T-cell (primary cell): ENCODE data around the gene DST. TPM values are rescaled to one million over a fixed set of nuclear protein-coding genes. Genes with fewer than 3 reads are reported as not detected.

Experiments used
- ATAC-seq, 4 experiments: fragments of 200-7000 bp in 3 of 4; fragments of 150-1000 bp in 1 of 4; cut with Tn5 transposase; replicated peaks in 1 of 4; 1 replicate in 3 of 4; 2 replicates in 1 of 4; pipeline ENCODE4 v1.10.0; 2021; ENCODE audit warnings: moderate library complexity in 3 of 4, mild to moderate bottlenecking in 2 of 4, moderate number of reproducible peaks in 1 of 4
- CTCF ChIA-PET, 2 donors: fragments of 300-600 bp; sonication (Branson Sonifier 250); formaldehyde crosslinking; loops; one replicate each; lab custom pipeline; 2022; ENCODE audit warnings: antibody characterized with exemption in 2 of 2; lab: Charles Lee
- POLR2A ChIA-PET, 2 donors: fragments of 300-600 bp; sonication (Branson Sonifier 250); formaldehyde crosslinking; loops; one replicate each; lab custom pipeline; 2022; ENCODE audit warnings: antibody characterized with exemption in 2 of 2; lab: Charles Lee
- DNase-seq, 35 experiments: peaks; one replicate each; pipeline versions ENCODE4 v3.0.0 to v3.0.0-alpha.2; 2013 to 2023
- H3K27ac ChIP-seq: one replicate; pipeline ENCODE4 v1.5.1; 2013; ENCODE audit warnings: low read length
- H3K27me3 ChIP-seq, 2 experiments: replicated peaks in 1 of 2; 1 replicate in 1 of 2; 2 replicates in 1 of 2; pipeline versions ENCODE4 v1.6.1 to v1.7.0; 2013; ENCODE audit warnings: low read length in 1 of 2, mixed read lengths in 1 of 2; ENCODE audit not compliant: control insufficient read depth in 2 of 2, insufficient read depth in 2 of 2; ENCODE audit errors: extremely low read depth in 1 of 2
- H3K36me3 ChIP-seq, 2 donors: 1 replicate in 1 of 2; 2 replicates in 1 of 2; pipeline versions ENCODE4 v1.6.1 to v1.7.0; 2013; ENCODE audit warnings: low read length in 1 of 2; ENCODE audit not compliant: control insufficient read depth in 2 of 2, insufficient read depth in 1 of 2; ENCODE audit errors: extremely low read depth in 1 of 2
- H3K4me1 ChIP-seq, 2 experiments: 1 replicate in 1 of 2; 2 replicates in 1 of 2; pipeline versions ENCODE4 v1.6.1 to v1.7.0; 2013; ENCODE audit warnings: low read length in 2 of 2, mixed read lengths in 1 of 2; ENCODE audit not compliant: insufficient read depth in 2 of 2, control insufficient read depth in 1 of 2; ENCODE audit errors: extremely low read depth in 1 of 2
- H3K4me3 ChIP-seq, 2 donors: 1 replicate in 1 of 2; 2 replicates in 1 of 2; pipeline versions ENCODE4 v1.5.1 to v1.7.0; 2013; ENCODE audit warnings: mild to moderate bottlenecking in 2 of 2, low read length in 1 of 2, moderate library complexity in 1 of 2; ENCODE audit not compliant: control insufficient read depth in 1 of 2; ENCODE audit errors: extremely low read depth in 1 of 2
- H3K9me3 ChIP-seq: 2 replicates; pipeline ENCODE4 v1.7.0; 2013
- H3K27ac Mint-ChIP-seq, 2 donors: one replicate each; pipeline ENCODE4 v1.8.0; 2020 to 2021; ENCODE audit warnings: mild to moderate bottlenecking in 2 of 2, mixed read lengths in 2 of 2
- H3K27me3 Mint-ChIP-seq, 2 donors: one replicate each; pipeline ENCODE4 v1.8.0; 2021 to 2022; ENCODE audit warnings: mixed read lengths in 2 of 2
- H3K36me3 Mint-ChIP-seq: one replicate; pipeline ENCODE4 v1.8.0; 2021; ENCODE audit warnings: mixed read lengths
- H3K4me1 Mint-ChIP-seq, 3 donors: one replicate each; pipeline ENCODE4 v1.8.0; 2020 to 2022; ENCODE audit warnings: mixed read lengths in 3 of 3, mild to moderate bottlenecking in 1 of 3
- H3K4me3 Mint-ChIP-seq, 3 donors: one replicate each; pipeline ENCODE4 v1.8.0; 2020 to 2022; ENCODE audit warnings: mild to moderate bottlenecking in 3 of 3, mixed read lengths in 3 of 3, moderate library complexity in 3 of 3
- H3K9me3 Mint-ChIP-seq, 3 donors: one replicate each; pipeline ENCODE4 v1.8.0; 2020 to 2022; ENCODE audit warnings: mixed read lengths in 3 of 3
- WGBS: methylation state at CpG from one replicate; pipeline ENCODE4 v1.1.5; 2013; ENCODE audit warnings: missing lambda C conversion rate; ENCODE audit not compliant: insufficient coverage; 5-methylcytosine and 5-hydroxymethylcytosine counted together
- total RNA-seq, 35 experiments: library from RNA in 6 of 35; stranded (reverse) in 6 of 35; fragments of 120-200 nt in 1 of 35; gene quantifications; one replicate each; pipeline versions ENCODE4 v1.2.1 to v1.2.4 and lab custom pipeline; 2013 to 2026

The DST gene
- total RNA-seq, 5 donors from 2014 or later (not counting 1 experiment from before 2014, with no cell fraction given) = 3.1 to 12.1 (median 7.4) TPM

- Histone ChIP-seq H3K27ac (no peak overlapping the region), H3K4me3 (no peak overlapping the region), H3K9me3 (no peaks in the 10 kb centered on the region), H3K36me3 (no peaks in the 10 kb centered on the region), H3K4me1 (no peaks in the 10 kb centered on the region), H3K27me3 (no peaks in the 10 kb centered on the region)
- H3K4me1 Mint-ChIP-seq = no peaks in the 10 kb centered on the region
- no peak overlapping the region for H3K27ac Mint-ChIP-seq
- H3K9me3 Mint-ChIP-seq = no peaks in the 10 kb centered on the region
- no CpG with 5 or more reads among the region's 1 CpG for WGBS
- DNase-seq (no peak), ATAC-seq (no peak)
- H3K27me3 Mint-ChIP-seq = no peaks in the 10 kb centered on the region
- ChIA-PET POLR2A (no interaction called here), CTCF (no interaction called here)
- no peaks in the 10 kb centered on the region for H3K36me3 Mint-ChIP-seq
- no peak overlapping the region for H3K4me3 Mint-ChIP-seq
Observed at GRCh38 chr6:56624728-56625069, 18.0 kb downstream of the DST start.

GRCh38 chr6:56624046-56624727 is 18.5 kb downstream of the DST start:
- Histone ChIP-seq H3K9me3 (no peaks in the 10 kb centered on the region), H3K4me3 (no peak overlapping the region), H3K27ac (no peak overlapping the region), H3K36me3 (no peaks in the 10 kb centered on the region), H3K4me1 (no peaks in the 10 kb centered on the region), H3K27me3 (no peaks in the 10 kb centered on the region)
- no peak overlapping the region for H3K4me3 Mint-ChIP-seq
- no peak for DNase-seq
- H3K4me1 Mint-ChIP-seq = no peaks in the 10 kb centered on the region
- H3K27ac Mint-ChIP-seq = no peak overlapping the region
- no peaks in the 10 kb centered on the region for H3K27me3 Mint-ChIP-seq
- no peak for ATAC-seq
- no peaks in the 10 kb centered on the region for H3K36me3 Mint-ChIP-seq
- no CpG with 5 or more reads among the region's 5 CpGs for WGBS
- POLR2A ChIA-PET = no interaction called here
- CTCF ChIA-PET = interaction anchor here in 1 of 2 donors (0.8 kb wide), 1 partner anchor 11 kb away, joined by 4 read pairs; no protein-coding TSS in a partner anchor
- H3K9me3 Mint-ChIP-seq = no peaks in the 10 kb centered on the region

- Mint-ChIP-seq H3K4me3 (no peak overlapping the region), H3K36me3 (no peaks in the 10 kb centered on the region), H3K4me1 (no peaks in the 10 kb centered on the region), H3K27ac (no peak overlapping the region), H3K9me3 (no peaks in the 10 kb centered on the region), H3K27me3 (no peaks in the 10 kb centered on the region)
- H3K27ac ChIP-seq = no peak overlapping the region
- ATAC-seq (no peak), DNase-seq (no peak)
- WGBS = 90% methylated on average over 10 of the region's 12 CpGs
- H3K4me3 ChIP-seq = no peak overlapping the region
- no peaks in the 10 kb centered on the region for H3K36me3 ChIP-seq
- H3K9me3 ChIP-seq = no peaks in the 10 kb centered on the region
- no peaks in the 10 kb centered on the region for H3K27me3 ChIP-seq
- CTCF ChIA-PET = no interaction called here
- no peaks in the 10 kb centered on the region for H3K4me1 ChIP-seq
- POLR2A ChIA-PET = no interaction called here
Observed at GRCh38 chr6:56620229-56620868, 22.3 kb downstream of the DST start.

GRCh38 chr6:56618050-56618449 is 24.6 kb downstream of the DST start:
- no peaks in the 10 kb centered on the region for H3K4me1 ChIP-seq
- 85% methylated on average over 2 of the region's 3 CpGs for WGBS
- DNase-seq = no peak
- no peaks in the 10 kb centered on the region for H3K36me3 ChIP-seq
- Mint-ChIP-seq H3K27me3 (peaks cover 2 to 9% of the 10 kb centered on the region in 2 donors), H3K9me3 (no peaks in the 10 kb centered on the region), H3K27ac (no peak overlapping the region), H3K36me3 (no peaks in the 10 kb centered on the region), H3K4me1 (no peaks in the 10 kb centered on the region), H3K4me3 (no peak overlapping the region)
- no peak overlapping the region for H3K4me3 ChIP-seq
- no peak overlapping the region for H3K27ac ChIP-seq
- H3K9me3 ChIP-seq = no peaks in the 10 kb centered on the region
- ChIA-PET POLR2A (no interaction called here), CTCF (no interaction called here)
- no peaks in the 10 kb centered on the region for H3K27me3 ChIP-seq
- no peak for ATAC-seq

- no peaks in the 10 kb centered on the region for H3K4me1 Mint-ChIP-seq
- no peak overlapping the region for H3K27ac Mint-ChIP-seq
- WGBS = 75% methylated on average over 3 of the region's 5 CpGs
- H3K36me3 Mint-ChIP-seq = no peaks in the 10 kb centered on the region
- Histone ChIP-seq H3K36me3 (no peaks in the 10 kb centered on the region), H3K9me3 (no peaks in the 10 kb centered on the region), H3K27me3 (no peaks in the 10 kb centered on the region), H3K4me1 (no peaks in the 10 kb centered on the region), H3K27ac (no peak overlapping the region), H3K4me3 (no peak overlapping the region)
- H3K9me3 Mint-ChIP-seq = no peaks in the 10 kb centered on the region
- H3K27me3 Mint-ChIP-seq = peaks cover 2 to 10% of the 10 kb centered on the region in 2 donors
- DNase-seq (no peak), ATAC-seq (no peak)
- ChIA-PET CTCF (interaction anchor here in 1 of 2 donors (0.7 kb wide), 1 partner anchor 35 kb away, joined by 3 read pairs; no protein-coding TSS in a partner anchor), POLR2A (no interaction called here)
- H3K4me3 Mint-ChIP-seq = no peak overlapping the region
Observed at GRCh38 chr6:56616967-56617366, 25.7 kb downstream of the DST start.

- peaks cover 0 to 3% of the 10 kb centered on the region in 2 experiments for H3K27me3 ChIP-seq
- ChIA-PET CTCF (interaction anchor here in 1 of 2 donors (0.6 kb wide), 1 partner anchor 13 kb away, joined by 3 read pairs; no protein-coding TSS in a partner anchor), POLR2A (interaction anchor here in 1 of 2 donors (0.5 kb wide), 1 partner anchor 261 kb away, joined by 4 read pairs; no protein-coding TSS in a partner anchor)
- DNase-seq = no peak
- Mint-ChIP-seq H3K27ac (no peak overlapping the region), H3K9me3 (no peaks in the 10 kb centered on the region), H3K27me3 (peaks cover 2 to 14% of the 10 kb centered on the region in 2 donors), H3K4me1 (no peaks in the 10 kb centered on the region), H3K36me3 (no peaks in the 10 kb centered on the region), H3K4me3 (no peak overlapping the region)
- no peak overlapping the region for H3K27ac ChIP-seq
- H3K9me3 ChIP-seq = no peaks in the 10 kb centered on the region
- no peak for ATAC-seq
- WGBS = no CpG with 5 or more reads among the region's 6 CpGs
- no peak overlapping the region for H3K4me3 ChIP-seq
- H3K36me3 ChIP-seq = no peaks in the 10 kb centered on the region
- no peaks in the 10 kb centered on the region for H3K4me1 ChIP-seq
Observed at GRCh38 chr6:56613247-56613851, 29.3 kb downstream of the DST start.
